Stimulated activated CD4-positive, alpha-beta T cell treated with anti-CD3 and anti-CD28 coated beads, TNF-alpha, amount 100 ng/mL, for 4 hours (primary cell): ENCODE results near the gene IKZF1.
A peak's percentile ranks its signal among the peaks of the same experiment; 100 is the strongest.

Experiments
- DNase-seq, 3 experiments: peaks; one replicate each; pipeline ENCODE4 v3.0.0-alpha.2; 2020; ENCODE audit warnings: low read depth in 3 of 3

The IKZF1 gene

DNA sequence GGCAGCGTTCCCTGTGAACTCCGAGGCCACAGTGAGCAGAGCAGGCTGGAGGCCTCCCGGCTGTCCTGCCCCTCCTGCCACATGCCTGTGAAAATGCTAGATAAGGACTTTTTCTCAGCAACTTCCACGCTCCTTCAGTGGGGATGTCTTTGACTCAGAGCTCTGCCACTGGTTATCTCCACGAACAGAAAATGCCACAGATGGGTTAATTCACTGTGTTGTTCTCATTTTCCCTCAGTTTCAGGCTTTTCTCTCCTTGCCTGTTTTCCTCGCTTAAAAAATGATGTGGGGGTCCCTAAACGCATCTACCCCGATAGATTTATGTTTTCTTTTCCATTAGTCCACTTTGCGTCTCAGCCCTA, 51.3 kb downstream of the IKZF1 start:
- DNase-seq = no peak

- DNase-seq = no peak
Observed at GRCh38 chr7:50356212-50356944, 51.9 kb downstream of the IKZF1 start.

DNA sequence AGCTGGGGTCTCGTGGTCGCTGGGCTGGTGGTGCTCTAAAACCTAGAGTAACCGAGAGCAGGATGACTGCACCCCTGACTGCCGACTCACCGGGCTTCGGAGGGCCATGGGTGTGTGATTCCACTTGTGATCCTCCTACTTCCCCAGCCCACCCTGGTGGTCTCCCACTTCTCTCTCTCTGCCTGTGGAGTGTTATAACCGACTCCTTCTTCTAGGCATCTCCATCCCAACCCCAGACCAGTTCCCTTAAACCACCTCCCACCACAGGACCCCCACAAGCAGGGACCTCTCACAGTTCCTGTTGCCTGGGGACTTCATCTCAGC, 52.4 kb downstream of the IKZF1 start:
- no peak for DNase-seq

- DNase-seq = no peak
Observed at GRCh38 chr7:50357426-50357825, 52.9 kb downstream of the IKZF1 start.

GRCh38 chr7:50358041-50358705, 53.7 kb downstream of the IKZF1 start:
- DNase-seq = no peak

DNA sequence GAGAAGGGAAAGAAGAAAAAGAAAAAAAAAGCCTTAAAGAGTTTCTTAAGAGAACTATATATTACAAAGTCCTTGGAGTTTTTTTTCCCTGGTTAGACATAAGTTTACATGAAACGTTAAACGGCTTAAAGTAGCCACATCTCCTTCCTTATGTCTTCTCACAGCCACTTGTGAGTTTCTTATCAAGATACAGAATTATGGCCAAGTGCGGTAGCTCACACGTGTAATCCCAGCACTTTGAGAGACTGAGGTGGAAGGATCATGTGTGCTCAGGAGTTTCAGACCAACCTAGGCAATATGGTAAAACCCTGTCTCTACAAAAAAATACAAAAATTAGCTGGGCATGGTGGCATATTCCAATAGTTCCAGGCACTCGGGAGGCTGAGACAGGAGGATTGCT, 54.3 kb downstream of the IKZF1 start:
- no peak for DNase-seq

GRCh38 chr7:50359258-50359994, 54.9 kb downstream of the IKZF1 start:
- DNase-seq = no peak

DNA sequence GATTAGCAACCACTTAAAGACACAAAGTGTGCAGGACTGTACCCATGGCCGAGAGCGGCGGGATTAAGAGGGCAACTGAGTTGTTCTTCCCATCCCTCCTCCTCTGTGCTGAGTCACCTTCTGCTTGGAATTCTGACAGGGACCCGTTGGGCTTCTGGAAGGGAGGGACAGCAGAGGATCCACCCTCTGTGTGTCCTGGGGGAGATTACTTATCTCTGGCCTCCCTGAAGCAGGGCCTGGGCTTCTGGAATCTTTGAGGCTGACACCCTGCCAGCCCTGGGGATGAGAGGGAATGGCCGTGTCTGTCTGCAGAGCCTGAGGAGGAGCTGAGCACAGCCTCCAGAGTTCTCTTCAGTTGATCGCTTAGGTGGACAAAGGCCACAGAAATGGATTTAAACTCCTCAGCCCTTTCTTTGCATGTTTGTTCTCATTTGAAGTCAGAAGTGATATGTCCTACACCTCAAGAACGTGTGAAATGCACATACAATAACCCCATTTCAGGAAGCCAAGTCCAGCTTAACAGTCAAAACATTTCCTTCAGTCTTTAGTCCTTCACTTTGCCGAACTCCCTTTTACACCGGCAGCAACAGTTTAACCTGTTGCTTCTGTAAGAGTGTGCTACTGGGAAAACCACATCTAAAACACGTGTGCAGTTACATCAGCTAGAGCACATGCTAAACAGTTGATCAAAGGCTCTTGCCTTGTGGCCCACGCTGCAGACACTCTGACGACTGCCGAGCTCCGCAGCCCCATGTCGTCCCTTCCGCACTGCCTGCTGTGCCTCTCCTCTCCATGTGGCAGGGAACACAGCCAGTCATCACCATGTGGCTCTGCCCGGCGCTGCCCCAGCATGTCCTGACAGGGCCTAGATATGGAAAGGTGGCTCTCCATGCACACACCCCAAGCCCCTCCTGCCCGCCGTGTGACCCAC, 55.7 kb downstream of the IKZF1 start:
- DNase-seq = peak in 2 of 3 experiments; percentile 72 to 76

GRCh38 chr7:50362142-50362541, 57.6 kb downstream of the IKZF1 start:
- no peak for DNase-seq

DNA sequence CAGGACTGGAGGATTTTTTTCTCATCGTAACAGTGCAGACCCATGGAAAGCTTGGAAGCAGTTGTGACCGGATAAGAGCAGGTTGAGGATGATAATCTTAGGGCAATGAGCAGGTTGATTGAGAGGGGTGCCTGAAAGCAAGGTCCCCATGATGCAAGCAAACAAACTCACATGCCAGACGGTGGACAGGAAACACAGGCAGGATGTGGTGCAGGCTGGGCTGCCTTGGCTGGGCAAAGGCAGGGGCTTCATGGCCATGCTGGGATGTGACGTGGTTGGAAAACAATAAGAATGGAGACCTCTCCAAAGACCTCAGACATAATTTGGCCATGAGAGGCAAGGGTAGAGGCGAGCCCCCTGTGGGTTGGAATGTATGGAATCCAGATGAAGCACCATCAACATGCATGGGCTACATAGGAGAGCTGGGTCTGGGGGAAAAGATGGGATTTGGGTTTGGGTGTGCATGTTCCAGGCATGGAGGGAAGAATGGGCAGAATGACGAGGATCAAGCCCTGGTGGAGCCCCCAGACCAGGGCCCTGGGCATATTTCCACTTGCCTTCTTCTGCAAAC, 58.3 kb downstream of the IKZF1 start:
- DNase-seq = no peak

DNA sequence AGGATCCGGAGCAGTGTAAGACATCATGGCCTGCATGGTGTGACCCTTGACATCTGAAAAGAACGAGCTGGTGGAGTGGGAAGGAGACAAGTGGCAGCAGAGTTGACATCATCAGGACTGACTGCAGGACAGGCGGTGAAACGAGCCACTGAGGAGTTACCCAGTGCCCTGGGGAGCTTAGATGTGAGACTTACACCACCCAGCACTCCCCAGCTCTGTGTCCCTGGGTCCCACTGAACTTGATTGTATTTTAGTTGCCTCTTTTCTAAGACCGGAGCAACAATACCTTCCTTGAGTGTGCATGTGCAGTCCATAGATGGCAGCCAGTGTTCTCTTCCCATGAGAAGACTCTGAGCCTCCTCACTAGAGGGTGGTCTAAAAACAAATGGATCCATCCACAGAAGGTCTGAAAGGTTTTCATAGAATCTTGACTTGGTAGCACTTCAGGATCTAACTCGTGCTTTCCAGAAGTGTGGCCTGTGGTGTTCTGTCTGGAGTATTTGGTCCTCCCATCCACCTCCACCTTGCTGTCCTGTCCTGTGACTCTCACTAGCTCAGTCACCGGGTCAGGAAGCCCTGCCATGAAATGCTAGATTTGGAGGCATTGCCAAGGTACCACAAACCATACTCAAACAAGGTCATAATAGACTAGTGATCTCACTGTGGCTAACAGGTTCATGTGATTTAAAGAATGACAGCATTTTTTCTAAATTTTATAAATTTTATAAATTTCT, 59.0 kb downstream of the IKZF1 start:
- DNase-seq = no peak

GRCh38 chr7:50364645-50365044, 60.1 kb downstream of the IKZF1 start:
- no peak for DNase-seq

- no peak for DNase-seq
Observed at GRCh38 chr7:50366311-50366710, 61.8 kb downstream of the IKZF1 start.

- no peak for DNase-seq
Observed at GRCh38 chr7:50367100-50367499, 62.6 kb downstream of the IKZF1 start.

GRCh38 chr7:50367570-50367969, 63.1 kb downstream of the IKZF1 start:
- DNase-seq = no peak

- no peak for DNase-seq
Observed at GRCh38 chr7:50368366-50368765, 63.9 kb downstream of the IKZF1 start.

GRCh38 chr7:50369143-50370026, 64.9 kb downstream of the IKZF1 start:
- DNase-seq = no peak

GRCh38 chr7:50370884-50371283, 66.4 kb downstream of the IKZF1 start:
- DNase-seq = no peak

- DNase-seq = no peak
Observed at GRCh38 chr7:50371551-50372021, 67.1 kb downstream of the IKZF1 start.

- no peak for DNase-seq
Observed at GRCh38 chr7:50372923-50373322, 68.4 kb downstream of the IKZF1 start.
